NCI-H2196 (cell line): Measurements from ENCODE around the gene DIS3L2.

Experiments
- DNase-seq: peaks from one replicate; lab custom pipeline; 2025; ENCODE audit not compliant: unreplicated experiment; lab: John Stamatoyannopoulos, UW

DIS3L2 gene

DNA sequence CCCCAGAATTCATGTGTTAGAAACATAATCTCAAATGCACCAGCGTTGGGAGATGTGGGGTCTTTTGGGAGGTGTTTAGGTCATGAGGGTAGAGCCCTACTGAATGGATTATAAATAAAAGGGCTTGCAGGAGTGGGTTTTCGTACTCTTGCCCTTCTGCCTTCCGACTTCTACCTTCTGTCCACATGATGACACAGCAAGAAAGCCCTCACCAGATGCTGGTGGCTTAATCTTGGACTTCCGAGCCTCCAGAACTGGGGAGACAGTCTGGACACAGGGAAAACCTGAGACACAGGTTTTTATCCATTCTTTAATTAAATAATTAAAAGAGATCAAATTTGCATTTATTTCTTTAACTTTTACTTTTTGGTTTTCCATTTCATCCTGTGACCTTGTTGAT is 87.8 kb downstream of the DIS3L2 start:
- no peak for DNase-seq

DNA sequence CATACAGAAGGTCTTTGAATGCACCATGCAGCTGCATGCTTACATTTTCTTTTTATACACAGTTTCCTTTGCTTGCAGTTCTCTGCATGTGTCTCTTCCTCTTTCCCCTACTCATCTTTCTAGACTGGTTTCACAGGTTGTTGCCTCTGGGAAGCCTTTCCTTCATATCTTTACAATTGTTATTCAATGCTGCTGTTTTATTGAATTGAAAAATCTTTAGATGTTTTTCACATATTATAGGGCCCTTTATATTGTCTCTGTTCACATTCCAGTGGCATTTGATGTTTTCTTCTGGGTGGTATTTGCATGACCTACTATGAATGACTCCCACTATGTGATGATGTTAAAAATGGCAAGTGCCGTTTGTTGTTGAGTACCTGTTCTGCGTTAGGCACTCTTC is 91.1 kb downstream of the DIS3L2 start:
- no peak for DNase-seq

DNA sequence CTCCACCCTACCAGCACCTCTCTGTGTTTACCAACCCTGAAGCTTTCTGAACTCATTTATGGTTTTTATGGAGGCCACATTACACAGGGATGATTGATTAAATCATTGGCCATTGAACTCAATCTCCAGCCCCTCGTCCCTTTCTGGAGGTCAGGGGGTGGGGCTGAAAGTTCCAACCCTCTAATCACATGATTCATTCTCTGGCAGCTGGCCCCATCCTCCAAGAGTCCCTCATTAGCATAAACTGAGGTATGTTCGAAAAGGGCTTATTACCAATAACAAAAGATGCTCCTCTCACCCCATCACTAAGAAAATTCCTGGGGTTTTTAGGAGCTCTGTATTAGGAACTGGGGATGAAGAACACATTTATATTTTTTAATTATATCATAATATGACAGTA is 92.3 kb downstream of the DIS3L2 start:
- DNase-seq, result no peak

DNA sequence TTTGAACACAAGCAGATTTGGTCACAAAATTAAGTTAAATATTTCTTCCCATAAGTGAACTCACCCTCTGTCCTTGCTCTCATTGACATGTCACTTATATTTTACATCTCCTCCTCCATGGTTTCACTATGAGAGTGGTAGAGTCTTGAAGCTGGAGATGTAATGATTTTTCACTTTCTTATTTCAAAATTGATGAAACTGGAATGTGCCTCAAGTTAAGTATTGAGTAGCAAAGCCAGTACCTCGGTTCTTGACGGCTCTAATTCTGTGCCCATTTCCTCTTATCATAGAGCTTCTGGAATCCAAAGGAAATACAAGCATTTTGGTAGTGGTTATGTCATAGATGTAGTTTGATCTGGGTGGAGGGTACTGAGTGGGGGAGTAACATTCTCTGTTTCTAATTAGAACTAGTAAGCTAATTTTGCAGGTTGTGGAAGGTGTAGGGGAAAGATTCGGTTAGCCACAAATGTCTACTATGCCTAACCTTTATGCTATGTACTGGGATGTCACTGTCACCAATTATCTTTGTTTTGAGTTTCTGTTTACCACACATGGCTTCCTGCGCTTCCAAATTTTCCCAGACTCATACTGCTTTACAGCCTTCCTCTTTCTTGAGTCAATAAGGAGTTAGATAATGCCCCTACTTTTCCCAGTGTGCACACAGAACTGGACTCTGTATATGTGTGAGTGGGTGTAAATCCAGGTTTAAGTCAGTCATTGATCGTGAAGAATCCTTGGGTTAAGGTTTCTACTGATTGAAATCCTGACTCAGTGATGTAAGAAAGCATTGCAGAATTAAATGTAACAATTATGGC is 96.8 kb downstream of the DIS3L2 start:
- DNase-seq, result no peak

DNA sequence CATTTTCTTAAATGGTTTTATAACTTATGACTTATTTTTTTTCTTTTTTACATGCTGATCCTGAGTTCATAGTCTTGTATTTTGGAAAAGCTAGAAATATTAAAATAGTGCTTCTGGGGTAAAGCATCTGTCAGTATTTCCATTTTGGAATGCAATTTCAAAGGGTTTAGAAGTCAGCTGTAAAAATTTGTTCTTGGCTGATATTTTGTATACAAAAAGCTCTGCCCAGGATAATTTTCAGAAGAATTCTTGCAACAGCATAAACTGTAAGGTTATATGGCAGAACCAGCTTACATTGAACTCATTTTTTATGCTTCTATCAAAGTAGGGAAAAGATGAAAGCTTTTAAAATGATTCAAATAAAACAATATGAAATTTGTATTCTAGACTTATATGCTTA is 97.4 kb downstream of the DIS3L2 start:
- no peak for DNase-seq

DNA sequence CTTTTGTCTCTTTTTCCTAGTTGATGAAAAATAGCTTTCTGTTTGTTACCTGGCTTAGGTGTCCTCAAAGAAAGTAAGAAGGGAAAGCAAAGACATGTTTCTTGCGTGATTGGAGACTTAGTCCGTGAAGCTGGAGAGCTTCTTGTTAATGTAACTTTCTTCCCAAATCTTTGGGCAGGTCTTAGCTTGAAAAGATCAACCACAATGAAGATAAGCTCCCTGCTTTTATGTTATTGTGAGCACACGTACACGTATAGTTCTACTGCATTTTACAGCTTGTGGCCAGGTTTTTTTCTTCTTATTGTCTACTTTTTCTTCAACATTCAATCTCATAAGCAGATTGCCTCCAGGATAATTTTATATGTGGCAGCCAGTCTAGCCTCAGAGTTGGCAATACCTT is 99.8 kb downstream of the DIS3L2 start:
- DNase-seq, result no peak

DNA sequence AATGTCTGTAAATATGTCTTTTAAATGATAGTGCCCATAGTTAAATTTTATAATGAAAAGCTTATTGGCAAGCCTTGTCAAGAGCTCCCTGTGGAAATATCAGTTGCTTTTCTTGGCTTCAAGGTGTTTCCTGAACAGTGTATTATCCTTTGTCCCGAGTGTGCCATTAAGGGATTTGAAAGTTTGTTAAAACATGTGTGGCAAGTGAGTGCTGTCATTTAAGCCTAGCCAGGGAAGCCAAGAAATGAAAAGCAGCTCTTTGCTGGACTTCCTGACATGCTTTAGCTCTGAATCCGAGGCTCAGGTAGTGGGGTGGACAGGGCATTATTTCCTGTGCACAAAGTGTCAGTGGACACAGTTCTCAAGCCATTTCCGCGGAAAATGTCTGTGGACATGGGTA is 111.5 kb downstream of the DIS3L2 start:
- DNase-seq, result no peak

DNA sequence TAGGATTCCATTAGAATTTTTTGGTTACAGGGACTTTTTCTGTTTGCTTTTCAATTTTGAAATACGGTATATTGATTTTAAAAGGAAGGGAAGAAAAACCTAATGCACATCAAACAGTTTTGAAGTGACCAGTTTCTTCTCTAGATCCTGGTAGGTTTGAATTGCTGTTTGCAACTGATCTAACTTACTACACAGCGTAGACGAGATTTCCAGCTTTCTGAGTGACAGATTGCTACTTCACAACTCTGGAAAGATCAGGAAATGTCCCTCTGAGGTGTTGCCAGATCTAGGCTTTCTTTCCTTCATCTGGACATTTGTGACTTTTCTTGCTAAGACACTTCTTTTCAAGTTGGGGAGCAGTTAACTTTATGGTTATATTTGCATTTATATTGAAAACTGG is 112.2 kb downstream of the DIS3L2 start:
- DNase-seq, result no peak

DNA sequence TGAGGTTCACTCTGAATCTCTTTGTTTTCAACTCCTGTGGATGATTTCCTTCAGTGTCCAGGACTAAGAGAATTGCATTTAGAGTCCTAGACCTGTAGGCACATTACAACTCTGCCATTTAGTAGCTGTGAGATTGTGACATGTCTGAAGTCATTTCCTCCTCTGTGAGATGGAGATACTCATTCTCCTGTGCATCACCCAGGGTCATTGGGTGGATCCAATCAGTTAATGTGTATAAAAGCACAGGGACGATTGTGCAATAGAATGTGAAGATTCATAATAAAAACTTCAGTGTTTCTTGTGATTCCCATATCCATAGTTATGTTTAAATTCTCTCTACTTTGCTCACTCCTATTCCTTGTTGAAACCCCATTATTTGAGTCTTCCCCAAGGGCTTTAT is 113.6 kb downstream of the DIS3L2 start:
- DNase-seq, result no peak

DNA sequence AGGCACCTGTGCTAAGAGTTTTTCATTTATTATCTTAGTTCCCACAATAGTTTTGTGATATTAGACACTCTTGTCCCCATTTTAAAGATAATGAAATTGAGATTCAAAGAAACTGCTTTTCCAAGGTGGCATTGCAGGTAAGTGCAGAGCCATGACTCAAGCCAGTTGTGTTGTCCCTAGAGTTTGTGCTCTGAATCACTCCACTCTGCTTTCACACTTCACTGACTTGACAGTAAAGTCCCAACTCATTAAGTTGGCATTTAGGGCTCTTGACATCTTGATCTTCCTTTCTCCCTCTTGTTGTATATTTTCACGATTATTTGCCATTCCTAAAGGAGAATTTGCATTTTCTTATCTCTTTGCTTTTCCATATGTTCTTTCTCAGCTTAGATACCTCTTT is 114.3 kb downstream of the DIS3L2 start:
- no peak for DNase-seq

DNA sequence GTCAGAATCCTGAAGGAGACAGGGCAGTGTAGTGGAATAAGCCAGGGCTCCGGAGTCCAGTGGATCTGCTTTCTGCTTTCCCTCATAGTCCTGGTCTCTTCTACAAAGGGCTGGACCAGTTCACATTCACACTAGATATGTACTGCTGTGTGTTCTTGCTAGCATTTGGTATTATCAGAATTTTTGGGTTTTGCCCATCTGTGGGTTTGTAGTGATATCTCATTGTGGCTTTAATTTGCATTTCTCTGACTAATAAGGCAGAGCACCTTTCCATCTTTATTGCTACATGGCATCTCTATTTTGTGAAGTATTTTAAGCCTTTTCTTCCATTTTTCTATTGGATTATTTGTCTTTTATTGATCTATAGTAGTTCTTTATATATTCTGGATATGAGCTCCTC is 114.8 kb downstream of the DIS3L2 start:
- no peak for DNase-seq

DNA sequence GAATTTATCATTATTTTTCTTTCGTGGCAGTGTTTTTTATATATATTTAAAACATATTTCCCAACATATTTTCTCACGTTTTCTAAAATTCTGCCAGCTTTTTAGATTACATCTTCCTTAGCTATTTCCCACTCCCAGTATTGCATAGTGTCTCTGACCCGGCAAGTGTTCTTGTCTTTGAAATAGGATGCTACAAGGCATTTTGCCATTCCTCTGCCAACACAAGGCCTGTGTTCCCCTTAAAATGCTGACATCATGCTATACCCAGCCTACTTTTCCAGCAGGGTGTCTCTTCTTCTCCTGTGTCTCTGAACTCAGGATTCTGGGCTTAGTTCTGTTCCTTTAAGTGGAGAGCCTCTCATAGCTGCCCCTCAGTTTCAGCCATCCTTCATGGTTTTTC is 115.2 kb downstream of the DIS3L2 start:
- no peak for DNase-seq

DNA sequence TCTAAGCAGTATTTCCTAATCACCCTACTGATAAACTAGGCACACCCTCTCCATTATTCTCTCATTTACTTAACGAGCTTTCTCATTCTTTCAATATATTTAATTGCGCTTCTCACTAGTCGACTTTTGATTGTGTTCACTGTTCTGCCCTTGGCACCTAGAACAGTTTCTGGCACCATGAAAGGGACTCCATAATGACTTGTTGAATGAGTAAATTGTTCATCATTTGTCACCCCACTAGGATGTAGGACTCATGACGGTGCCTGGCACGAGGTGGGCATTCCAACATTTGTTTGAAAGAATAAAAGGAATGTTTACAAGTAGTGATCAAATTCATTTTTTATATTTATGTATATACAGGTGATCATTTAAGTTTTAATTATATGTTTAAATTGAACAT is 123.7 kb downstream of the DIS3L2 start:
- no peak for DNase-seq

DNA sequence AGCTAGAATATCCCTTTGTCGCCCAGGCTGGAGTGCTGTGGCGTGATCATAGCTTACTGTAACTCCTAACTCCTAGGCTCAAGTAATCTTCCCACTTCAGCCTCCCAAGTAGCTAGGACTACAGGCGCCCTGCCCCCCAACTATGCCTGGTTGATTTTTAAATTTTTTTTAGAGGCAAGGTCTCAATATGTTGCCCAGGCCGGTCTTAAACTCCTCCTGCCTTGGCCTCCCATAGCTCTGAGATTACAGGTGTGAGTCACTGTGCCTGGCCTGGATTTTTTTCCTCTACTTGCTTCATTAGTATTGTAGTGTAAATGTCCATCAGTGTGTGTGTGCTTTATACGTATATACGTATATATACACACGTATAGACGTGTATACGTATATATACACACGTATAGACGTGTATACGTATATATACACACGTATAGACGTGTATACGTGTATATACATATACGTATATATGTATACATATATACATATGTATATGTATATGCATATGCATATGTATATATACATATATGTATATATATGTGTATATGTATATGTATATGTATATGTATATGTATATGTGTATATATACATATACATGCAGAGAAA is 124.4 kb downstream of the DIS3L2 start:
- no peak for DNase-seq

DNA sequence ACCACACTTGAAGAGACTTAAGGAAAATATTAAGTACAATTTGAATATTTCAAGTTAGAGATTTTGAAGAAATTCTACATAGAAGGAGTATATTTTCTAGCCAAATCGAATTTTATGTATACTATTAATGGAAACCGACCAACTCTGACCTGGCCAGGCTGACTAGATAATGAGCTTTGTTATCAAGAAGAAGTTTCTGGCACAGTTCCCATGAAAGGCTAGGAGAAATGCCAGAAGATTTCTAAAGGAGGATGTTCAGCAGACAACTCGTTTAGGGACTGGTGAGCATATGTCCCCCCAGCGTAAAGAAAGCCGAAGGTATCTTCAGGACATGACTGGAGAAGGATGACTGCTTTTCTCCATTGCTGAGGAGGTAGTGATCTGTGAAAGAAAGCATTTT is 127.3 kb downstream of the DIS3L2 start:
- DNase-seq, result no peak

DNA sequence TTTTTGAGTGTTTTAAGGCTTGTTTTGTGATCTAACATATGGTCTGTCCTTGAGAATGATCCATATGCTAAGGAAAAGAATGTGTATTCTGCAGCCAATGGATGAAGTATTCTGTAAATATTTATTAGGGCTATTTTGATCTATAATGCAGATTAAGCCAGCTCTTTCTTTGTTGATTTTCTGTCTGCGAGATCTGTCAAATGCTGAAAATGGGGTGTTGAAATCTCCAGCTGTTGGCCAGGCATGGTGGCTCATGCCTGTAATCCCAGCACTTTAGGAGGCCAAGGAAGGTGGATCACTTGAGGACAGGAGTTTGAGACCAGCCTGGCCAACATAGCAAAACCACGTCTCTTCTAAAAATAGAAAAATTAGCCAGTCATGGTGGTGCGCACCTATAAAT is 132.7 kb downstream of the DIS3L2 start:
- DNase-seq, result no peak

DNA sequence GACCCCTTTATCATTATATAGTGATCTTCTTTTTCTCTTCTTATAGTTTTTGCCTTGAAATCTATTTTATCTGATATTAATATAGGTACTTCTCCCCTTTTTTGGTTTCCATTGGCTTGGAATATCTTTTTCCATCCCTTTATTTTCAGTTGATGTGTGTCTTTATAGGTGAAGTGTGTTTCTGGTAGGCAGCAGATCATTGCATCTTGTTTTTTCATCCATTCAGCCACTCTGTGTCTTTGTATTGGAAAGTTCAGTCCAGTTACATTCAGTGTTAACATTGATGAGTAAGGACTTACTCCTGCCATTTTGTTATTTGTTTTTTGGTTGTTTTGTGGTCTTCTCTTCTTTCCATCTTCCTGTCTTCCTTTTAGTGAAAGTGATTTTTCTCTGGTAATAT is 133.4 kb downstream of the DIS3L2 start:
- DNase-seq, result no peak

DNA sequence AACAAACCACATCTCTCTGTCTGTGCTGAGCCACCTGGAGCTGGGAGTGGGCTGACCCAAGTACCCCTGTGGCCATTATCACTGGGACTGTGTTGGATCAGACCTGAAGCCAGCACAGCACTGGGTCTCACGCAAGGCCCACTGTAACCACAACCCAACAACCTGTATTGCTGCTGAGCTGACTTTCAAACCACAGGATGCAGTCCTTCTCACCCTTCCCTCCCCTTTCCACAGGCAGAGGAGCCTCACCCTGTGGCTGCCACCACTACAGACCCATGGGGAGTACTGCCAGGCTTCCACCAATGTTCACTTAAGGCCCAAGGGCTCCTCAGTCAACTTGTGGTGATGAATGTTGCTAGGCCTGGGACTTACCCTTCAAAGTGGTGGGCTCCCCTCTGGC is 135.7 kb downstream of the DIS3L2 start:
- no peak for DNase-seq

DNA sequence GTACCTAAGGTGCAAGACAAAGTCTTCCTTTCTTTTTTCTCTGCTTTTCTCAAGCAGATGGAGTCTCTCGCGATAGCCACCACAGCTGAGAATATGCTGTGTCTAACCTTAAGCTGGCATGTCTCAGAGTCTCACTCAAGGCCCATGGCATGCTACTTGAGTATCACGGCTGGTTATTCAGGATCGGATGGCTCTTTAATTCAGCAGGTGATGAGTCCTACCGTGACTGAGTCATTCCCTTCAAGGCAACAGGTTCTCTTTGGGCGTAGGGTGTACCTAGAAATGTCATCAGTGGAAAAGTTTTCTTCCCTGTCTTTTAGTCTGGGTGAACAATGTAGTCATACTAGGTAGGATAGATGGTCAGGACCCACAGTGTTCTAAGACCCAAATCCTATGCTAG is 136.2 kb downstream of the DIS3L2 start:
- no peak for DNase-seq

DNA sequence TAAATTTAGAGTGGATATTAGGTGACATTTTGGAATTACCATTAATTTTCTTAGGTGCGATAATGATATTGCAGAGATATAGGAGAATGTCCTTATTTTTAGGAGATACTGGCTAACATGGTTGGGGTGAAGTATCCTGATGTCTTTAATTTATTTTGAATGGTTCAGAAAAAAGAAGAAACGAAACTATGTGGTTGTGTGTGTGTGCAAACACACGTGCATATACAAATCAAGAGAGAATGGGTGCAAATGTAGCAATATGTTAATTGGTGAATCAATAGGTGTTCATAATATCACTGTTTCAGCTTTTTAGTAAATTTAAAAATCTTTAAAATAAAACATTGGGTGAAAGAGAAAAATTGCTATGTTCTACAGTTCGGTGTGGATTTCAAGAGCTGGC is 140.9 kb downstream of the DIS3L2 start:
- DNase-seq, result no peak

DNA sequence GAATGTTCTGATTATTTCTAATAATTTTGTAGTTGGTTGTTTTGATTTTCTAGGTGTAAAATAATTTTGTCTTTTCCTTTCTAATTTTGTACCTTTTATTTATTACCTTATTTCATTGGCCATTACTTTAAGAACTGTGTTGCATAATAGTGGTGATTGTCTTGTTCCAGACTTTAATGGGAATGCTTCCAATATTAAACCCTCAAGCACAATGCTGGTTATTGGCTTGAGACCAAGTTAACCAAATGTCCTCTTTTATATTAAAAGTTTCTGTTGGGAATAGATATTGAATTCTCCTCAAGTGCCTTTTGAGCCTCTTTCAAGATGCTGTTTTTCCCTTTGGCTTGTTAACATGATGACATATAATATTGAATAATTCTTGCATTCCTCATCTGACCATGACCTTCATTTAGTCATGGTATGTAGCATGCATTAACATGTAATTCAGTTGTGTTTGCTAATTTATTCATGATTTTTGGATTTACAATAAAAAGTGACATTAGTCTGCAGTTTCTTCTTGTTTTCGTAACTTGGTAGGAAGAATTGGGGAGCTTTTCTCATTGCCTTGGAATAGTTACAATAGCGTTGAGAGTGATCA is 141.7 kb downstream of the DIS3L2 start:
- DNase-seq, result no peak

DNA sequence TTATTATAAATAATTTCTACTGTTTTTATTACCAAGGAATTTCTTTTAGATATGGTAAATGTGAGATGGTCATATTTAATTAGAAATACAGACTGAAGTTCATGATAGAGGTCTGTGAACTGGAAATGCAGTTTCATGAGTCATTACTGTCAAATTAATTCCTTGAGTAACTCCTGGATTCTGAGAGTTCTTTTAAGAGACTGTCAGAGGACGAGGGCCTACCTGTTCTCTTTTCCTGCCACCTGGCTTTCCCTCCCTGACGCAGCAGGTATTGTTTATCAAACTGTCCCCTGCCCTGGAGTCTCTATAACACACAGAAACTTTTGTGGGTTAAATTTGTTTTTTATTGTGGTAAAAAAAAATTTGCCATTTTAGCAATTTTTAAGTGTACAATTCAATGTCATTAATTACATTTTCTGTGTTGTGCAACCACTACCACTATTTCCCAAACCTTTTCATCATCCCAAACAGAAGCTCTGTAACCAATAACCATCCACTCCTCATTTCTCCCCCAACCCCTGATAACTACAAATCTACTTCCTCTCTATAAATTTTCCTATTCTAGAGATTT is 142.6 kb downstream of the DIS3L2 start:
- DNase-seq, result no peak
